HG03025 (cell line): ENCODE data around the gene PNPLA5.
"Not testable (repeated sequence)": the region's sequence is repeated elsewhere in the genome, so short reads cannot be mapped to it uniquely, and the experiment has no call there.

Experiments used
- ATAC-seq: cut with Tn5 transposase; IDR thresholded peaks from one replicate; pipeline ENCODE4 v1.9.1; 2021; ENCODE audit warnings: mild to moderate bottlenecking, moderate library complexity; ENCODE audit not compliant: unreplicated experiment, low FRiP score

Gene PNPLA5

GRCh38 chr22:43891360-43892182 lies at the start of gene PNPLA5:
Gene PNPLA5, minus strand, starts transcription at chr22:43892013. Its CDS starts 133 bp downstream, at chr22:43891880.
- ATAC-seq, result no peak

- ATAC-seq, result no peak
Measured at GRCh38 chr22:43941449-43941848, 49.6 kb upstream of the PNPLA5 start.

GRCh38 chr22:43931771-43932170 lies 40.0 kb upstream of the PNPLA5 start:
- no peak for ATAC-seq

GRCh38 chr22:43928908-43929307 lies 37.1 kb upstream of the PNPLA5 start:
- ATAC-seq, result no peak

GRCh38 chr22:43928468-43928867 lies 36.7 kb upstream of the PNPLA5 start:
- no peak for ATAC-seq

GRCh38 chr22:43926349-43926710 lies 34.5 kb upstream of the PNPLA5 start:
- no peak for ATAC-seq

GRCh38 chr22:43925433-43926348 lies 33.9 kb upstream of the PNPLA5 start:
- ATAC-seq, result no peak

- no peak for ATAC-seq
Measured at GRCh38 chr22:43924877-43925276, 33.1 kb upstream of the PNPLA5 start.

- ATAC-seq, result no peak
Measured at GRCh38 chr22:43923631-43924464, 32.0 kb upstream of the PNPLA5 start, which contains the start of gene PNPLA3. Gene PNPLA3, plus strand, starts transcription at chr22:43923805. Its CDS starts 107 bp downstream, at chr22:43923912.

- no peak for ATAC-seq
Measured at GRCh38 chr22:43923191-43923590, 31.4 kb upstream of the PNPLA5 start.

GRCh38 chr22:43922123-43922522 lies 30.3 kb upstream of the PNPLA5 start:
- no peak for ATAC-seq

GRCh38 chr22:43921370-43921769 lies 29.6 kb upstream of the PNPLA5 start:
- ATAC-seq, result no peak

- no peak for ATAC-seq
Measured at GRCh38 chr22:43919106-43919973, 27.5 kb upstream of the PNPLA5 start.

GRCh38 chr22:43917521-43917920 lies 25.7 kb upstream of the PNPLA5 start:
- ATAC-seq, result no peak

GRCh38 chr22:43911351-43911750 lies 19.5 kb upstream of the PNPLA5 start:
- ATAC-seq, result no peak

- no peak for ATAC-seq
Measured at GRCh38 chr22:43910178-43910695, 18.4 kb upstream of the PNPLA5 start.

GRCh38 chr22:43909708-43910107 lies 17.9 kb upstream of the PNPLA5 start:
- ATAC-seq, result no peak

- ATAC-seq, result no peak
Measured at GRCh38 chr22:43905681-43906080, 13.9 kb upstream of the PNPLA5 start.

- not testable (repeated sequence) for ATAC-seq
Measured at GRCh38 chr22:43904412-43904811, 12.6 kb upstream of the PNPLA5 start.
